Endodermal cell (in vitro differentiated cells): ENCODE data around the gene USP31. TPM values are rescaled to one million over a fixed set of nuclear protein-coding genes. Genes with fewer than 3 reads are reported as not detected.

Experiments
- DNase-seq: peaks from one replicate; pipeline ENCODE4 v3.0.0-alpha.2; 2017
- H3K27ac ChIP-seq: 2 replicates; pipeline ENCODE4 v1.5.1; 2013; ENCODE audit warnings: mild to moderate bottlenecking, low read depth, low read length, moderate library complexity
- H3K27me3 ChIP-seq: 2 replicates; pipeline ENCODE4 v1.6.1; 2013; ENCODE audit warnings: mild to moderate bottlenecking, low read length, moderate library complexity; ENCODE audit not compliant: insufficient read depth, control insufficient read depth, poor library complexity, severe bottlenecking
- H3K36me3 ChIP-seq: 2 replicates; pipeline ENCODE4 v1.7.0; 2013; ENCODE audit warnings: mild to moderate bottlenecking, low read length, moderate library complexity; ENCODE audit not compliant: control insufficient read depth, insufficient read depth
- H3K4me1 ChIP-seq: one replicate; pipeline ENCODE4 v1.7.0; 2013; ENCODE audit warnings: low read length; ENCODE audit not compliant: control insufficient read depth, insufficient read depth
- H3K4me3 ChIP-seq: 2 replicates; pipeline ENCODE4 v1.5.1; 2013; ENCODE audit warnings: mild to moderate bottlenecking, low read length, moderate library complexity
- H3K9ac ChIP-seq: 2 replicates; pipeline ENCODE4 v1.6.1; 2013; ENCODE audit warnings: mild to moderate bottlenecking, low read length, moderate library complexity; ENCODE audit not compliant: poor library complexity, severe bottlenecking; ENCODE audit errors: extremely low read depth
- H3K9me3 ChIP-seq: 2 replicates; pipeline ENCODE4 v1.6.1; 2013; ENCODE audit warnings: mild to moderate bottlenecking, low read length, moderate library complexity; ENCODE audit not compliant: control insufficient read depth
- H3K27ac Mint-ChIP-seq: 2 replicates; pipeline ENCODE4 v1.8.0; 2020; ENCODE audit warnings: mixed read lengths
- H3K27me3 Mint-ChIP-seq: 2 replicates; pipeline ENCODE4 v1.8.0; 2021; ENCODE audit warnings: mild to moderate bottlenecking, mixed read lengths; ENCODE audit not compliant: insufficient read depth
- H3K36me3 Mint-ChIP-seq: 2 replicates; pipeline ENCODE4 v1.8.0; 2020; ENCODE audit warnings: low read depth, mixed read lengths
- H3K4me1 Mint-ChIP-seq: 2 replicates; pipeline ENCODE4 v1.8.0; 2020; ENCODE audit warnings: mixed read lengths
- H3K4me3 Mint-ChIP-seq: 2 replicates; pipeline ENCODE4 v1.8.0; 2020; ENCODE audit warnings: mild to moderate bottlenecking, moderate library complexity, mixed read lengths
- H3K9me3 Mint-ChIP-seq: 2 replicates; pipeline ENCODE4 v1.8.0; 2020; ENCODE audit warnings: mild to moderate bottlenecking, mixed read lengths
- CTCF ChIP-seq: fragments of 200-600 bp; sonication (generic); conservative IDR thresholded peaks from 2 replicates; pipeline ENCODE4 v1.5.0; 2021; ENCODE audit warnings: antibody characterized with exemption, mild to moderate bottlenecking
- WGBS, 2 experiments: methylation state at CpG; one replicate each; pipeline versions ENCODE4 v1.1.5 to v1.1.7; 2013; ENCODE audit warnings: missing lambda C conversion rate in 2 of 2, mixed read lengths in 1 of 2; ENCODE audit not compliant: insufficient coverage in 1 of 2, insufficient read length in 1 of 2; 5-methylcytosine and 5-hydroxymethylcytosine counted together
- total RNA-seq, 2 donors: library from RNA; stranded (reverse); fragmentation: NEBNext Ultra II Directional in 1 of 2; extraction: Animal tissue kit (Norgen Biotek cat#: 25700) in 1 of 2; gene quantifications; 2 replicates in 1 of 2; 3 replicates in 1 of 2; pipeline ENCODE4 v1.2.1, GENCODE V29; 2021

Gene USP31
- total RNA-seq, 2 donors from 2014 or later, result 19.9 to 22.1 TPM

DNA sequence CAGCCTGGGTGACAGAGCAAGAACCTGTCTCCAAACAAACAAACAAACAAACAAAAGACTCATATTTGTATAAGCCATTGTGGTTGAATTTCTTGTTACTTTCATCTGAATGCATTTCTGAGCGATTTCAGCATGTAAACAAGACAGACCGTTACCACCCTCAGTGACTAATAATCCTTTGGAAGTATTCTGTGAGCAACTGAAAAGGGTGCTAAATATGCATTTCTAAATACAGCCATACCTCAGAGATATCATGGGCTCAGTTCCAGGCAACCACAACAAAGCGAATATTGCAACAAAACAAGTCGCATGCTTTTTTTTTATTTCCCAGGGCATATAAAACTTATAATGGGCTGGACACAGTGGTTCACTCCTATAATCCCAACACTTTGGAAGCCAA lies 109.0 kb downstream of the USP31 start:
- Mint-ChIP-seq H3K9me3 (no peaks in the 10 kb centered on the region), H3K36me3 (no peaks in the 10 kb centered on the region), H3K27me3 (peaks cover 4% of the 10 kb centered on the region), H3K4me3 (no peak overlapping the region), H3K27ac (no peak overlapping the region), H3K4me1 (no peaks in the 10 kb centered on the region)
- Histone ChIP-seq H3K4me1 (no peaks in the 10 kb centered on the region), H3K27ac (no peak overlapping the region), H3K9ac (no peak overlapping the region), H3K27me3 (no peaks in the 10 kb centered on the region), H3K36me3 (no peaks in the 10 kb centered on the region), H3K9me3 (no peaks in the 10 kb centered on the region), H3K4me3 (no peak overlapping the region)
- WGBS, 2 experiments, result 78 to 93% methylated on average over 4 of the region's 4 CpGs
- TF ChIP-seq CTCF, result no peak
- no peak for DNase-seq

DNA sequence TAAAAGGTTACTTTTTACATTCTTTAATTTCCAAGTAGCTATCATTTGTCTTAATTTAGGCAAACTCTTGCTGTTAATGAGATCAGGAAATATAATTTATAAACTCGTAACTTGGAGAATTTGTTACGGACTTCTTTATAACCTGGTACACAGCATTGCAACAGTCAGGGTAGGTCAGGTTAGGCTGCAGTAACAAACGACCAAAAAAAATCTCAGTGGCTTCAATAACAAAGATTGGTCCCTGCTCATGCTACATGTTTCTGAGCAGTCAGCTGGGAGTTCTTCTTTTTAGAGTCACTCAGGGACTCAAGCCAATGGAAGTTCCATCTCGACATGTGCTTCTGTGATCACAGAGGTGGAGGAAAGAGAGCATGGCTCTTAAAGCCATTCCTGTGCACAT lies 110.1 kb downstream of the USP31 start:
- Mint-ChIP-seq H3K27me3 (peaks cover 4% of the 10 kb centered on the region), H3K27ac (no peak overlapping the region), H3K4me3 (no peak overlapping the region), H3K9me3 (no peaks in the 10 kb centered on the region), H3K4me1 (no peaks in the 10 kb centered on the region), H3K36me3 (no peaks in the 10 kb centered on the region)
- no peak overlapping the region for H3K27ac ChIP-seq
- H3K36me3 ChIP-seq, result no peaks in the 10 kb centered on the region
- no peaks in the 10 kb centered on the region for H3K27me3 ChIP-seq
- H3K9me3 ChIP-seq, result no peaks in the 10 kb centered on the region
- H3K4me1 ChIP-seq, result no peaks in the 10 kb centered on the region
- H3K9ac ChIP-seq, result no peak overlapping the region
- no peak for TF ChIP-seq CTCF
- DNase-seq, result no peak
- no peak overlapping the region for H3K4me3 ChIP-seq
- WGBS, 2 experiments, result 71 to 89% methylated on average over 3 to 4 of the region's 4 CpGs

DNA sequence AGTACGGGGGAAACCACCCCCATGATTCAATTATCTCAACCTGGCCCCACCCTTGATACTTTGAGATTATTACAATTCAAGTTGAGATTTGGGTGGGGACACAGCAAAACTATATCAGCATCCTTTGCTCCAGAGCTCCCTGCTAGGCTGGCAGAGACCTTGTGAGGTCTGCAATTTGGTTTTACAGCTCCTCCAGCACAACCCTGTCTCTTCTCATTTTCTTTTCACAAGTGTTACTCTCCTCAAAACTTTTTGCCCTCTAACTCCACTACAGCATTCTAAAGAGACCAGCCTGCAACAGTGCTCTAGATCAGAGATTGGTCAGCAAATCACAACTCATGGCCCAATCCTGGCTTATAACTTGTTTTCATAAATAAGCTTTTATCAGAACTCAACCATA lies 114.0 kb downstream of the USP31 start:
- Histone ChIP-seq H3K36me3 (no peaks in the 10 kb centered on the region), H3K9ac (no peak overlapping the region), H3K27ac (no peak overlapping the region), H3K4me1 (no peaks in the 10 kb centered on the region), H3K9me3 (peaks cover 7% of the 10 kb centered on the region), H3K27me3 (no peaks in the 10 kb centered on the region), H3K4me3 (no peak overlapping the region)
- Mint-ChIP-seq H3K36me3 (no peaks in the 10 kb centered on the region), H3K4me1 (no peaks in the 10 kb centered on the region), H3K27ac (no peak overlapping the region), H3K4me3 (no peak overlapping the region), H3K27me3 (peaks cover 8% of the 10 kb centered on the region), H3K9me3 (peaks cover 13% of the 10 kb centered on the region)
- DNase-seq, result no peak
- TF ChIP-seq CTCF, result no peak
- WGBS, 2 experiments, result 89% methylated on average over 1 of the region's 1 CpG; no CpG with 5 or more reads in 1 of the 2 experiments
